Measurements from ENCODE around the gene TCAP.

TCAP gene

GRCh38 chr17:39629494-39629880 lies 35.7 kb upstream of the TCAP start:
- no peak for DNase-seq

DNA sequence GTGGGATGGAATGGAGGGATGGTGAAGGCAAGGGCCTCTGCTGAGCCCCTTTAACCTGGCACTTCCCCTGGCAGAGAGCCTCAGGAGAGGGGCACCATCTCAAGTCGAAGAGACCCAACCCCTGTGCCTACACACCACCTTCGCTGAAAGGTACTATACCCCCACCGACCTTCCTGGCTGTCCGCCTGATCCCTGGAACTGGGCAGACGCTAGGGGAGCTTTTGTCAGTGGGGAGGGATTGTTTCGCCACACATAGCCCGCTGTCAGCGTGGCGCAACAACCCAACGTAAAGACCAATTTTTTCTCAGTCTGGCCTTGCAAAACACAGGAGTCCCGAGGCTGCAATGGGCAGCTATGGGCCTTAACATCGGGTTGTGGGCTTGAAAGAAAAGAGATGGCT lies 35.3 kb upstream of the TCAP start:
- DNase-seq: no peak

DNA sequence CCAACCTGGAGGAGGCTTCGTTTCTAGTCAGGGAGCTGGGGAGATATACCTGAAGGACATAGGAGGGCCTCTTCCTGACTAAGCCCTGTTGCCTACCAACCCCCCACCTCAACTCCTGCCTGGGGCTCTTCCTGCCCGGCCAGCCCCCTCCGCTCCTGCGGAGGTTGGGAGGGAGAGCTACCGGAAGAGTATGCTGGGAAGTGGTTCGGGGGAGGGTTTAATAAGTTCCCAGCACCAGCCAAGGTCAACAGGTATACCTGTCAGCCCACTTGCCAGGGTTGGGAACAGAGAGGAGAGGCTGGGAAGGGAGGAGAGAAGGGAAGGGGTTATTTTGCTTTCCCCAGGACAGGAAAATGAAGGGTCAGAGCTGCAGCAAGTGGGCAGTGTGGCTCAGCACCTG lies 33.7 kb upstream of the TCAP start:
- no peak for DNase-seq

- DNase-seq: no peak
Measured at GRCh38 chr17:39632153-39632941, 32.8 kb upstream of the TCAP start.

DNA sequence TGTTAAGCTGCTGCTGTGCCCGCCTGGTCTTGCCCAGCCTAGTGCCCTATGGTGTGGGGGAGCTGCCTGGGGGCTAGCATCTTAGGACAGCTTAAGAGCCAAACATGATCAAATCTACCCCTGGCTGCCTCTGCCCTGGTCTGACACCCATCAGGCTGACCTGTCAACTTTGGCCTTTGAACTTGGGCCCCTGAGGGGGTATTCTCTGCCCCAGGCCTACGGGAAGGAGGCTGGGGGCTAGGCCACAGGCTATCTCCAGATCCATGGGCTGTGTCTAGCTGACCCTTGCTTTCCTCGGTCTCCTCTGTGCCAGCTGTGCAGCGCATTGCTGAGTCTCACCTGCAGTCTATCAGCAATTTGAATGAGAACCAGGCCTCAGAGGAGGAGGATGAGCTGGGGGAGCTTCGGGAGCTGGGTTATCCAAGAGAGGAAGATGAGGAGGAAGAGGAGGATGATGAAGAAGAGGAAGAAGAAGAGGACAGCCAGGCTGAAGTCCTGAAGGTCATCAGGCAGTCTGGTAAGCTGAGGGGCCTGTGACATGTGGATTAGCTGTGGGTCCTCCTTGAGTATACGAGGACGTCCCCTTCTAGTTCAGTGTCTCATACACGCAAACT lies 31.5 kb upstream of the TCAP start:
- no peak for DNase-seq

DNA sequence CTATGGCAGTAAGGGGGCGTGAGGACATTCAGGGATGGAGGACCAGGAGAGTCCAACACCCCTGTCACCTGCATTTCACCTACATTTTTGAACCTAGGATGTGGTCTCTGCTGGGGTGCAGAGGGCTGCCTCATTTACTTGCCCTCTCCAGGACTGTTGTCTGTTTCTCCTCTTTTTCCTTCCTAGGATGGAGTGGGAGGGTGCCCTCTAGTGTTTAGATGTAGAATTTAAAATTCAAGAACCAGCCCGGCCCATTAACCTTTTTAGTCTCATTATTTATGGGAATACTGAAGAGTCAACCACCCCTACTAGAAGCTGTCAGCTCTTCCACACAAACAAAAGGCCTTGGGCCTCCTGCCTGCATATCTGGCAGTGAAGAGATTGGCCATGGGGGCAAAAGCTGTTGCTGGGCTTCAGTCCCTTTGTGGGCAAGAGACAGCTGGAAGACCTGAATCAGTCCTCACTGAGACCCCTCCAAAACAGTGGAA lies 30.7 kb upstream of the TCAP start:
- peak; percentile 9 for DNase-seq

GRCh38 chr17:39635614-39636176 lies 29.5 kb upstream of the TCAP start:
- DNase-seq: peak; percentile 14

DNA sequence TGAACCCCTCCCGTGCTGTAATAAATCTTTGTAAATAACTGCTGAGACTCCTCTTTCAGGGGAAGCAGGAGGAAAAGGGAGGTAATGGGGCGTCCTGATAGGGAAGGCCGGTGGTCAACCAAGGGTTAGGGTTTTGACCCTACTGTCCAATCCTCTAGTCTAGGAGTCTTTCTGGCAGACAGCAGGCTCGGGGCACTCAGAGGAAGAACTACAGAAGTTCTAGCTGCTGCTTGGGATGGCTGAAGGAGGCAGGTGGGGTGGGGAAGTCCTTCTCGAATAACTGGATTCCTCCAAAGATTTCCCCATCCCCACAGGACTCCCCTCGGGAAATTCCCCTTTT lies 28.6 kb upstream of the TCAP start:
- DNase-seq: no peak

DNA sequence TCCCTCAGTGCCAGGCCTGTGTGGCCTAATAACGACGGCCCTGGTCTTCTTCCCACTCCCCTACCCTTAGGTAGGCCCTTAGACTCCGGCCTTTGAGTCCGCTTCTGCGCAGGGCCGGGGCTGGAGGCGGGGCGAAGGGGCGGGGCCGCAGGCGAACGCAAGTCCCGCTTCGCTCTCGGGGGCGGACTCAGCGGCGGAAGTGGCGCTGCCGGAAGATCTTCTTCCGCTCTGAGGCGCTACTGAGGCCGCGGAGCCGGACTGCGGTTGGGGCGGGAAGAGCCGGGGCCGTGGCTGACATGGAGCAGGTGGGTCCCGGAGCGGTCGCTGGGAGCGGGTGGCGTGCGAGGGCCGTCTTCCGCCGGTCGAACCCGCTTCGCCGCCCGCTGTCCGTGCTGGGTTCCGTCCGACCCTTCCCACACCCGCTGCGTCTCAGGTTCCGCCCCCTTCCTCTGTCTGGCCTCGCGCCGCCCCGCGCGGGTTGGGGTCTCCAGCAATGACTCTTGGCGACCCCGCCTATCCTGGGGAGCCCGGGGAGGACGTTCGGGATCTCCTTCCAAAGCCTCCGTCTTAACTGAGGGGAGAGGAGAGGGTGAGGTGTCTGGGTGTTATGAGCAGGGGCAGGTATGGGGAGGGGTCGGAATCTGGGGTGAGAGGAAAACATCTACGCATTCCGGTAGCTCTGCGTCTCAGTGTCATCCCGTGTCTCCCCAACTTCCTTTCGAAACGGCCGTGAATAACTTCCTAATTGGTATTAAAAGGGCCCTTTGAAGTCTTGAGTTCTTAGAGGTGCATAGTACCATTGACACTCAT lies 28.0 kb upstream of the TCAP start, which contains the start of gene STARD3:
TSS of gene STARD3 (plus strand) at position 218 of the 810 bp plus-strand sequence. CDS start 16,388 bp downstream, outside the sequence.
- DNase-seq: peak; percentile 97

GRCh38 chr17:39638317-39638716 lies 26.8 kb upstream of the TCAP start:
- no peak for DNase-seq

DNA sequence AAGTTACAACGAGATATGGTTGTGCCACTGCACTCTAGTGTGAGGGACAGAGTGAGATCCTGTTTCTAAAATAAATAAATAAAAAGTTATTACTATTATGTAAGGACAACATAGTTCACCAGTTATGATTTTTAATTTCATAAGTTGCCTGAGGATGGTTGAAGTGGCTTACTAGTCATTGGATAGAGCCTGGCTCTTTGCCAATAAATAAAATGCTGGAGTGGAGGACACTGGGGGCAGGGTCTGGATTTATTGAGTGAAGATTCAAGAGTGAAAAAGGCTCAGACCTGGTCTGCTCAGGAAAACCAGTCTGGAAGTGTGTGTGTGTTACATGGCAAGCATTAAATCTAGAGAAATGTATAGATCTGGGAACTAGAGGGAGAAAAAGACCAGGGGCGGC lies 26.1 kb upstream of the TCAP start:
- no peak for DNase-seq

DNA sequence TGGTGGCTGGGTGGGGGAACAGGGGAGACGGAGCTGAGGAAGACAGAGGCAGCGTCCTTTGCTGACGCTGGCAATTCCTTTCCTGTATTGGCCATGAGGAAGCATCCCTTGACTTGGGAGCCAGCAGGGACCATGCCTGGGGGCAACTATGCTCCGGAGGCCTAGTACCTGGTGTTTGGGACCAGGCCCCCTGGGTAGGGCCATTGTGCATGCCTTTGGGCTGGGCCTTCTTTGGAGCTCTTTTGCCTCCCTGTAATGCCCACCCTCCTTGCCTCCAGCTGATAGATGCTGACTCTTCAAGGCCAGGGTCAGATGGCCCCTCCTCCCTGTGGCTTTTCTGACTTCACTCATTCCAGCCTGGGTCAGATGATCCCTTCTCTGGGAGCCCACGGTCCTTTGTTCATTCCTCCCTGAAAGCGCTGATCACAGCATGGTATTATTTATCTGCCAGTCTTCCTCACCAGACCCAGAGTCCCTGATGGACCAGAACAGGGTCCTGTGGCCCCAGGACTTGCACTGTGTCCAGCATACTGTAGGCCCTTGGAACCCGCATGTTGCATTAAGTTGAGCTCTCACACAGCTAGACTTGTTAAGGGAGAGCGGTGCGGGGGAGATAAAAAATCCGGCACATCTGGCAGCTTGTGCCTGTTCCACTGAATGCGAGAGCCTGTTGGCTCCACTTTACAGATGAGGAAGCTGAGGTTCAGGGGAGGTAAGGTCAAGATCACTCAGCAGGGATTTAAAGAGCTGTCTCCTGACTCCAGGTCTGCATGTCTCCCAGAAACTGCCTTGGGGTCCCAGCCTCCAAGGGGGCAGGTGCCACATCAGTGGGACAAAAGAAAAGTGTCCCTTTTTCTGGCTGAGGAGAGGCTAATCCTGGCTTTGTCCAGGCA lies 25.3 kb upstream of the TCAP start:
- DNase-seq: no peak

- DNase-seq: no peak
Measured at GRCh38 chr17:39640591-39641031, 24.5 kb upstream of the TCAP start.

GRCh38 chr17:39641097-39641496 lies 24.1 kb upstream of the TCAP start:
- no peak for DNase-seq

GRCh38 chr17:39641883-39642282 lies 23.3 kb upstream of the TCAP start:
- no peak for DNase-seq

GRCh38 chr17:39642291-39643074 lies 22.7 kb upstream of the TCAP start:
- no peak for DNase-seq

DNA sequence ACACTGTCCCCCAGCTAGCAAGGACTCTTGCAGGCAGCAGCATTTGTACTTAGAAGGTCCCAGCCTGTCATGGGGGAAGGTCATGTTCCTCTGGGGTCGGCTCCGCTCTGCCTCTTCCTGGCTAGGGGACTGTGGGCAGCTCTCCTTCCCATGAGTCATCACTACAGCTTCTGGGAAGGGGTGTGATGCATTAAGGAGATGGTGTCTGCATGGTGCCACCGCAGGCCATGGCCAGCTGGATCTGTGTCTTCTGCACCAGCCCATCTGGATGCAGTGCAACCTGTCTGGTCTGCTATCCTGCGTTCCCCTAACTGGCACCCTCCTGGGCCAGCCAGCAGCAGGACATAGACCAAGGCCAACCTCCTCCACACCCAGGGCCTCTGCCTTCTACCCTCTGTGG lies 21.9 kb upstream of the TCAP start:
- DNase-seq: no peak

DNA sequence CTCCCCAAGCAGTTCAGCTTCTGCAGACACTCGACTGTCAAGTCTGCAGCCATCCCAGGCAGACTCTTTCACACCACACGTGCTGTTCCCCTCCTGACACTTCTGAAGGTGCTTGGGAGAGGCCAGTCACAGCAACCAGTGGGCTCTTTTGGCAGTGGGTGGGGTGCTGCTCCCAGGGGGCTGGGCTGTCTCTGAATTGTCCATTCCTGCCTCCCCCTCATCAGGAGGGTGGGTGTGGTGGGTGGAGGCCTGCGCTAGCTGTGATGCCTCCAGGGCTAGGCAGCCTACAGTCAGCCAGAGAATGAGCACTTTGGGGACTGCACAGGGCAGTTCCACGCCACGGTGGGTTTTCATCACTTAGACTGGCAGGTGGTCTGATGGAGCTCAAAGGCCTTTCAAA lies 17.9 kb upstream of the TCAP start:
- no peak for DNase-seq

GRCh38 chr17:39648616-39649366 lies 16.4 kb upstream of the TCAP start:
- no peak for DNase-seq

GRCh38 chr17:39650121-39650579 lies 15.0 kb upstream of the TCAP start:
- DNase-seq: no peak

All from stimulated activated CD4-positive, alpha-beta T cell treated with anti-CD3 and anti-CD28 coated beads, Interleukin-15, amount 100 ng/mL, for 24 hours (primary cell).